Lower leg skin (tissue), 3 donors: ENCODE data around the gene DDX54.

Source experiments
- CTCF ChIP-seq, 3 donors: fragments of 450-650 bp; IDR thresholded peaks; one replicate each; pipeline ENCODE4 v1.5.1; 2016; ENCODE audit warnings: antibody characterized with exemption in 3 of 3, mild to moderate bottlenecking in 3 of 3, moderate library complexity in 2 of 3
- POLR2A ChIP-seq, 2 donors: fragments of 450-650 bp; IDR thresholded peaks; one replicate each; pipeline ENCODE4 v1.6.1; 2016 to 2017; ENCODE audit warnings: antibody characterized with exemption in 2 of 2, mild to moderate bottlenecking in 1 of 2, moderate library complexity in 1 of 2

GRCh38 chr12:113131556-113131955 lies 53.7 kb downstream of the DDX54 start:
- TF ChIP-seq CTCF (IDR thresholded peaks at IDR 0.05) = no peak
- TF ChIP-seq POLR2A (IDR thresholded peaks at IDR 0.05) = no peak
